HepG2 (cell line): ENCODE data around the gene SEMA4F. TPM values are rescaled to one million over a fixed set of nuclear protein-coding genes. Genes with fewer than 3 reads are reported as not detected.

Source experiments
- ATAC-seq: fragments of 200-7000 bp; cut with Tn5 transposase; 3 replicates; pipeline ENCODE4 v1.9.1; 2020; ENCODE audit warnings: mild to moderate bottlenecking, moderate library complexity
- BruUV-seq: library from RNA; stranded (reverse); fragments of 400-500 nt; replicated peaks from 2 replicates; lab custom pipeline; 2021; lab: Mats Ljungman, UMichigan
- CTCF ChIA-PET: fragments of 300-600 bp; formaldehyde crosslinking; extraction: SDS; loops from one replicate; lab custom pipeline; 2021; ENCODE audit warnings: low total read pairs, inconsistent platforms, low intra/inter-chr PET ratio; lab: Yijun Ruan, JAX
- POLR2A ChIA-PET: fragments of 350-600 bp; sonication (Branson Sonifier 250); formaldehyde crosslinking; loops from one replicate; lab custom pipeline; 2020; ENCODE audit warnings: antibody characterized with exemption, inconsistent platforms; lab: Yijun Ruan, JAX
- DNase-seq: peaks from one replicate; pipeline ENCODE4 v3.0.0-alpha.2; 2015; ENCODE audit warnings: low spot score
- FAIRE-seq: peaks from 3 replicates; lab custom pipeline; 2011; peaks lifted over from hg19 to GRCh38; lab: Jason Lieb, UNC
- H2AFZ ChIP-seq: one replicate; pipeline ENCODE4 v1.6.1; 2011; ENCODE audit warnings: low read length, inconsistent platforms
- H3K27ac ChIP-seq: fragments of 300-600 bp; 3 replicates; pipeline ENCODE4 v1.8.0; 2011; ENCODE audit warnings: mixed run types, mild to moderate bottlenecking, mixed read lengths, low read length, inconsistent platforms; ENCODE audit not compliant: insufficient read depth; ENCODE audit errors: extremely low read length
- H3K27me3 ChIP-seq, 2 experiments: fragments of 200-600 bp in 1 of 2; 2 replicates in 1 of 2; 3 replicates in 1 of 2; pipeline versions ENCODE4 v1.6.0 to v1.8.0; 2011; ENCODE audit warnings: low read length in 2 of 2, mild to moderate bottlenecking in 2 of 2, moderate library complexity in 2 of 2, inconsistent platforms in 1 of 2; ENCODE audit not compliant: insufficient read depth in 2 of 2, control insufficient read depth in 1 of 2
- H3K36me3 ChIP-seq, 2 experiments: fragments of 200-600 bp in 1 of 2; replicated peaks in 1 of 2; 2 replicates in 1 of 2; 3 replicates in 1 of 2; pipeline versions ENCODE4 v1.5.1 to v1.8.0; 2011; ENCODE audit warnings: low read length in 2 of 2, inconsistent platforms in 1 of 2; ENCODE audit not compliant: insufficient read depth in 2 of 2, control insufficient read depth in 1 of 2
- H3K4me1 ChIP-seq: 2 replicates; pipeline ENCODE4 v1.5.1; 2012; ENCODE audit warnings: low read length, inconsistent platforms; ENCODE audit not compliant: insufficient read depth
- H3K4me2 ChIP-seq: 2 replicates; pipeline ENCODE4 v1.6.0; 2011; ENCODE audit warnings: low read depth, low read length, inconsistent platforms
- H3K4me3 ChIP-seq, 3 experiments: fragments of 200-600 bp in 1 of 3; sonication (generic), shearing (Covaris generic) in 1 of 3; replicated peaks in 1 of 3; 2 replicates each; pipeline ENCODE4 v1.5.1; 2011 to 2016; ENCODE audit warnings: low read length in 3 of 3, inconsistent platforms in 2 of 3, low read depth in 2 of 3, mild to moderate bottlenecking in 2 of 3, control low read depth in 1 of 3, mixed read lengths in 1 of 3; ENCODE audit not compliant: insufficient read depth in 1 of 3
- H3K79me2 ChIP-seq: one replicate; pipeline ENCODE4 v1.6.1; 2011; ENCODE audit warnings: low read length, inconsistent platforms; ENCODE audit not compliant: insufficient read depth
- H3K9ac ChIP-seq: 2 replicates; pipeline ENCODE4 v1.6.0; 2011; ENCODE audit warnings: mild to moderate bottlenecking, low read depth, low read length, inconsistent platforms; ENCODE audit not compliant: insufficient read depth
- H3K9me3 ChIP-seq: 2 replicates; pipeline ENCODE4 v1.5.1; 2012; ENCODE audit warnings: mild to moderate bottlenecking, low read length
- H4K20me1 ChIP-seq: 2 replicates; pipeline ENCODE4 v1.6.0; 2011; ENCODE audit warnings: inconsistent platforms, mild to moderate bottlenecking, low read length, moderate library complexity; ENCODE audit not compliant: insufficient read depth
- AGO2 ChIP-seq: fragments of 200-400 bp; formaldehyde crosslinking; optimal IDR thresholded peaks from 2 replicates; pipeline ENCODE3; 2017; ENCODE audit warnings: mild to moderate bottlenecking, low read depth, low read length, moderate library complexity
- FOXA3 ChIP-seq: IDR thresholded peaks from 2 replicates; pipeline ENCODE4 v1.6.1; 2016; ENCODE audit warnings: missing genetic modification reagents, missing compliant biosample characterization
- FOXC1 ChIP-seq: sonication (generic); formaldehyde crosslinking; IDR thresholded peaks from 2 replicates; pipeline ENCODE4 v1.8.0; 2022; ENCODE audit warnings: mild to moderate bottlenecking, missing genetic modification reagents, borderline replicate concordance
- KLF11 ChIP-seq: IDR thresholded peaks from 2 replicates; pipeline ENCODE4 v1.6.1; 2016; ENCODE audit warnings: missing compliant biosample characterization
- KLF15 ChIP-seq: sonication (generic); formaldehyde crosslinking; IDR thresholded peaks from 2 replicates; pipeline ENCODE4 v1.8.1; 2023; ENCODE audit warnings: borderline replicate concordance, mild to moderate bottlenecking, inconsistent platforms, missing genetic modification reagents, mixed read lengths
- MED1 ChIP-seq: sonication (generic); formaldehyde crosslinking; IDR thresholded peaks from 2 replicates; pipeline ENCODE4 v1.4.0; 2020; ENCODE audit warnings: missing genetic modification reagents
- NR2C2 ChIP-seq: sonication (generic); formaldehyde crosslinking; IDR thresholded peaks from 2 replicates; pipeline ENCODE4 v1.4.0; 2020; ENCODE audit warnings: missing genetic modification reagents, mild to moderate bottlenecking, moderate library complexity, borderline replicate concordance
- PAF1 ChIP-seq: IDR thresholded peaks from 2 replicates; pipeline ENCODE4 v1.6.1; 2016; ENCODE audit warnings: missing genetic modification reagents, missing compliant biosample characterization
- PLRG1 ChIP-seq: fragments of 450-650 bp; conservative IDR thresholded peaks from 2 replicates; pipeline ENCODE4 v1.6.1; 2016
- PTBP1 ChIP-seq: fragments of 200-400 bp; formaldehyde crosslinking; IDR thresholded peaks from 2 replicates; pipeline ENCODE4 v1.6.1; 2018; ENCODE audit warnings: low read length, low read depth; ENCODE audit not compliant: poor library complexity, severe bottlenecking
- RARA ChIP-seq: IDR thresholded peaks from 2 replicates; pipeline ENCODE4 v1.6.1; 2016; ENCODE audit warnings: missing genetic modification reagents, missing compliant biosample characterization
- SRSF4 ChIP-seq: fragments of 200-400 bp; formaldehyde crosslinking; IDR thresholded peaks from one replicate; pipeline ENCODE4 v1.6.1; 2018; ENCODE audit warnings: mild to moderate bottlenecking, low read depth, low read length, moderate library complexity; ENCODE audit not compliant: poor library complexity, severe bottlenecking
- SUZ12 ChIP-seq: fragments of 150-350 bp; IDR thresholded peaks from 2 replicates; pipeline ENCODE4 v1.6.1; 2014; ENCODE audit warnings: low read depth, low read length
- TMF1 ChIP-seq: sonication (generic); formaldehyde crosslinking; IDR thresholded peaks from 2 replicates; pipeline ENCODE4 v1.8.1; 2022; ENCODE audit warnings: low read depth, missing genetic modification reagents
- ZNF234 ChIP-seq: sonication (generic); formaldehyde crosslinking; conservative IDR thresholded peaks from 2 replicates; pipeline ENCODE4 v1.5.1; 2020; ENCODE audit warnings: mild to moderate bottlenecking, missing genetic modification reagents
- ZNF441 ChIP-seq: sonication (generic); formaldehyde crosslinking; IDR thresholded peaks from 2 replicates; pipeline ENCODE4 v1.7.0; 2021; ENCODE audit warnings: missing genetic modification reagents, borderline replicate concordance
- ZNF446 ChIP-seq: sonication (generic); formaldehyde crosslinking; IDR thresholded peaks from 2 replicates; pipeline ENCODE4 v1.5.0; 2020; ENCODE audit warnings: mild to moderate bottlenecking, missing genetic modification reagents
- ZNF569 ChIP-seq: sonication (generic); formaldehyde crosslinking; IDR thresholded peaks from 2 replicates; pipeline ENCODE4 v1.5.0; 2020; ENCODE audit warnings: mild to moderate bottlenecking, missing genetic modification reagents, moderate library complexity, borderline replicate concordance
- ZNF713 ChIP-seq: sonication (generic); formaldehyde crosslinking; IDR thresholded peaks from 2 replicates; pipeline ENCODE4 v1.4.0; 2020; ENCODE audit warnings: mild to moderate bottlenecking, missing genetic modification reagents
- ZNF780A ChIP-seq: sonication (generic); formaldehyde crosslinking; IDR thresholded peaks from 2 replicates; pipeline ENCODE4 v1.8.0; 2022; ENCODE audit warnings: mild to moderate bottlenecking, missing genetic modification reagents, moderate library complexity
- in situ Hi-C: cut with HindIII; loops from 2 replicates; pipeline ENCODE4 v1.10.0; 2017; ENCODE audit warnings: low pct_unique_long_range_greater_than_20kb; ENCODE audit not compliant: extremely low pct_ligation_motif_present
- intact Hi-C: fragments of 100-400 bp; cut with micrococcal nuclease; formaldehyde crosslinking; loops from one replicate; pipeline ENCODE4 v1.10.0; 2022; ENCODE audit not compliant: unreplicated experiment
- polyA plus RNA-seq, 8 experiments: library from polyadenylated mRNA; depleted of rRNA in 3 of 8; stranded (reverse) in 7 of 8; unstranded in 1 of 8; fragments of >200 nt; fragmentation: Illumina TruSeq in 4 of 8; extraction: Trizol in 4 of 8; gene quantifications; 2 replicates each; pipeline versions ENCODE4 v1.2.1 to v1.2.3, GENCODE V29; 2011 to 2016; ENCODE audit warnings: low read depth in 4 of 8, missing spikeins in 1 of 8, mixed read lengths in 1 of 8; ENCODE audit not compliant: insufficient read depth in 1 of 8
- total RNA-seq, 5 experiments: library from RNA; depleted of rRNA; stranded (reverse); fragments of >200 nt; fragmentation: Illumina TruSeq; extraction: Trizol; gene quantifications; 2 replicates each; pipeline ENCODE4 v1.2.3, GENCODE V29; 2016; ENCODE audit warnings: low read depth in 1 of 5

The SEMA4F gene
- total and polyA plus RNA-seq, 2 of the 13 experiments (the other 11 are each of a cell fraction or from before 2014, with no cell fraction given) = 7.1 to 10.3 TPM

DNA sequence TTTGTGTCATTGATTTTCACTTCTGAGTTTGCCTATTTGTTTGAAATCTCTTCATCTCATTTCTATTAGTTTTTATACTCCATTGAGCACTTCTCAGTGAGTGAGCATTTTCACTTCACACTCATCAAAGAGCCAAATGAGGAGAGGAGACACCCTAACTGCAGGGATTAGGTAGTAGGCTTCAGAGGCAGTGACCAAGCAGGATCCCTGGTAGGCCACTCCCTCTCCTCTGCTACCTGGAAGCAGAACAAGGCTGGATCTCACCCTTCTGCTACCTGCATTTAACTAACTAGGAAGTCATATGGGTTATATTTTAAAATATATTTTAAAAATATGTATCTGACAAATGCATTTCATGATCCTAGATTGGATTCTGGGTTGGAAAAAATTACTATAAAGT, 52.7 kb downstream of the SEMA4F start:
- BruUV-seq = no TSS peak
- no peak overlapping the region for H2AFZ ChIP-seq
- TF ChIP-seq PAF1 (CRISPR knock-in tag) (no peak), AGO2 (no peak), KLF15 (CRISPR knock-in tag) (no peak), ZNF713 (CRISPR knock-in tag) (no peak), ZNF446 (CRISPR knock-in tag) (no peak), ZNF569 (CRISPR knock-in tag) (no peak), PTBP1 (no peak), SUZ12 (no peak), ZNF780A (CRISPR knock-in tag) (no peak), RARA (CRISPR knock-in tag) (no peak), SRSF4 (no peak), PLRG1 (no peak), FOXA3 (CRISPR knock-in tag) (no peak), ZNF234 (CRISPR knock-in tag) (no peak), KLF11 (CRISPR knock-in tag) (no peak), FOXC1 (CRISPR knock-in tag) (no peak), ZNF441 (CRISPR knock-in tag) (no peak), NR2C2 (CRISPR knock-in tag) (no peak), MED1 (no peak), TMF1 (no peak)
- H3K79me2 ChIP-seq = no peaks in the 10 kb centered on the region
- ATAC-seq = no peak
- H4K20me1 ChIP-seq = no peaks in the 10 kb centered on the region
- no peaks in the 10 kb centered on the region for H3K36me3 ChIP-seq
- FAIRE-seq = no peak
- no peak overlapping the region for H3K4me2 ChIP-seq
- ChIA-PET POLR2A (interaction anchor here (0.6 kb wide), 1 partner anchor 133 kb away, joined by 3 read pairs; no protein-coding TSS in a partner anchor), CTCF (no interaction called here)
- DNase-seq = no peak
- intact Hi-C loops (no loop called here), in situ Hi-C loops (no loop called here)
- no peak overlapping the region for H3K9ac ChIP-seq
- peaks cover 0 to 10% of the 10 kb centered on the region in 2 experiments; a peak in 2 of 5 replicates for H3K27me3 ChIP-seq
- H3K4me3 ChIP-seq = no peak overlapping the region
- no peak overlapping the region for H3K27ac ChIP-seq
- H3K4me1 ChIP-seq = peaks cover 30% of the 10 kb centered on the region
- H3K9me3 ChIP-seq = no peaks in the 10 kb centered on the region
